ENCODE results near the gene ATF7IP2.

GRCh38 chr16:10502776-10503175, 116.9 kb downstream of the ATF7IP2 start:
- TF ChIP-seq, protein P1, sequence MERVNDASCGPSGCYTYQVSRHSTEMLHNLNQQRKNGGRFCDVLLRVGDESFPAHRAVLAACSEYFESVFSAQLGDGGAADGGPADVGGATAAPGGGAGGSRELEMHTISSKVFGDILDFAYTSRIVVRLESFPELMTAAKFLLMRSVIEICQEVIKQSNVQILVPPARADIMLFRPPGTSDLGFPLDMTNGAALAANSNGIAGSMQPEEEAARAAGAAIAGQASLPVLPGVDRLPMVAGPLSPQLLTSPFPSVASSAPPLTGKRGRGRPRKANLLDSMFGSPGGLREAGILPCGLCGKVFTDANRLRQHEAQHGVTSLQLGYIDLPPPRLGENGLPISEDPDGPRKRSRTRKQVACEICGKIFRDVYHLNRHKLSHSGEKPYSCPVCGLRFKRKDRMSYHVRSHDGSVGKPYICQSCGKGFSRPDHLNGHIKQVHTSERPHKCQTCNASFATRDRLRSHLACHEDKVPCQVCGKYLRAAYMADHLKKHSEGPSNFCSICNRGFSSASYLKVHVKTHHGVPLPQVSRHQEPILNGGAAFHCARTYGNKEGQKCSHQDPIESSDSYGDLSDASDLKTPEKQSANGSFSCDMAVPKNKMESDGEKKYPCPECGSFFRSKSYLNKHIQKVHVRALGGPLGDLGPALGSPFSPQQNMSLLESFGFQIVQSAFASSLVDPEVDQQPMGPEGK (CRISPR knock-in tag; IDR thresholded peaks at IDR 0.05; ENCODE audit: borderline replicate concordance), result no peak
- TF ChIP-seq GLIS3 (CRISPR knock-in tag; IDR thresholded peaks at IDR 0.05) (no peak), ZFP3 (CRISPR knock-in tag; IDR thresholded peaks at IDR 0.05) (no peak), SNAI2 (CRISPR knock-in tag; IDR thresholded peaks at IDR 0.05) (no peak), ZFP30 (CRISPR knock-in tag; IDR thresholded peaks at IDR 0.05) (no peak), CSRNP3 (CRISPR knock-in tag; IDR thresholded peaks at IDR 0.05) (no peak), TSHZ2 (CRISPR knock-in tag; IDR thresholded peaks at IDR 0.05) (no peak), TOX (CRISPR knock-in tag; IDR thresholded peaks at IDR 0.05; ENCODE audit: borderline replicate concordance) (no peak), ZNF8 (CRISPR knock-in tag; IDR thresholded peaks at IDR 0.05) (no peak)
